Hindlimb muscle (tissue), 1 donor: Measurements from ENCODE around the gene ACOT4. TPM values are rescaled to one million over a fixed set of nuclear protein-coding genes. Genes with fewer than 3 reads are reported as not detected.
"Not testable (repeated sequence)": the region's sequence is repeated elsewhere in the genome, so short reads cannot be mapped to it uniquely, and the experiment has no call there.

Source experiments
- DNase-seq: peaks from one replicate; pipeline ENCODE4 v3.0.0-alpha.2; 2013
- polyA plus RNA-seq: library from polyadenylated mRNA; unstranded; fragments of 120-200 nt; gene quantifications from one replicate; pipeline ENCODE4 v1.2.1, GENCODE V29; 2013; ENCODE audit not compliant: insufficient read length

The ACOT4 gene
- polyA plus RNA-seq, 1 donor = 0.44 TPM

GRCh38 chr14:73577214-73577613 lies 14.5 kb upstream of the ACOT4 start:
- not testable (repeated sequence) for DNase-seq

- not testable (repeated sequence) for DNase-seq
Observed at GRCh38 chr14:73582102-73582979, 9.3 kb upstream of the ACOT4 start.

- no peak for DNase-seq
Observed at GRCh38 chr14:73588695-73589094, 3.0 kb upstream of the ACOT4 start.

- no peak for DNase-seq
Observed at GRCh38 chr14:73589116-73589515, 2.6 kb upstream of the ACOT4 start.

- DNase-seq = not testable (repeated sequence)
Observed at GRCh38 chr14:73590673-73591004, 1.0 kb upstream of the ACOT4 start.

GRCh38 chr14:73594491-73594890 lies 2.8 kb downstream of the ACOT4 start:
- DNase-seq = no peak

- DNase-seq = no peak
Observed at GRCh38 chr14:73599499-73599898, 7.8 kb downstream of the ACOT4 start.

- no peak for DNase-seq
Observed at GRCh38 chr14:73602994-73603393, 11.3 kb downstream of the ACOT4 start.

GRCh38 chr14:73606271-73606670 lies 14.6 kb downstream of the ACOT4 start:
- DNase-seq = no peak

GRCh38 chr14:73607241-73607640 lies 15.6 kb downstream of the ACOT4 start:
- DNase-seq = no peak

GRCh38 chr14:73610687-73611086 lies 19.0 kb downstream of the ACOT4 start:
- no peak for DNase-seq

- DNase-seq = peak; percentile 85
Observed at GRCh38 chr14:73612339-73613045, 20.8 kb downstream of the ACOT4 start, which contains the start of gene ACOT6. TSS of gene ACOT6 (plus strand) at chr14:73612517. CDS start at chr14:73612572, 55 bp downstream.

- DNase-seq = no peak
Observed at GRCh38 chr14:73613046-73613383, 21.3 kb downstream of the ACOT4 start.

- DNase-seq = no peak
Observed at GRCh38 chr14:73613419-73613963, 21.8 kb downstream of the ACOT4 start.

- no peak for DNase-seq
Observed at GRCh38 chr14:73616831-73617230, 25.2 kb downstream of the ACOT4 start.

- no peak for DNase-seq
Observed at GRCh38 chr14:73619524-73619923, 27.9 kb downstream of the ACOT4 start.

GRCh38 chr14:73620268-73620667 lies 28.6 kb downstream of the ACOT4 start:
- no peak for DNase-seq

GRCh38 chr14:73623504-73624054 lies 31.9 kb downstream of the ACOT4 start:
- no peak for DNase-seq

- no peak for DNase-seq
Observed at GRCh38 chr14:73625706-73626105, 34.0 kb downstream of the ACOT4 start.

- no peak for DNase-seq
Observed at GRCh38 chr14:73627151-73627558, 35.5 kb downstream of the ACOT4 start.

GRCh38 chr14:73630009-73630780 lies 38.5 kb downstream of the ACOT4 start:
- DNase-seq = no peak
